Measurements from ENCODE around the gene FZD1.

DNA sequence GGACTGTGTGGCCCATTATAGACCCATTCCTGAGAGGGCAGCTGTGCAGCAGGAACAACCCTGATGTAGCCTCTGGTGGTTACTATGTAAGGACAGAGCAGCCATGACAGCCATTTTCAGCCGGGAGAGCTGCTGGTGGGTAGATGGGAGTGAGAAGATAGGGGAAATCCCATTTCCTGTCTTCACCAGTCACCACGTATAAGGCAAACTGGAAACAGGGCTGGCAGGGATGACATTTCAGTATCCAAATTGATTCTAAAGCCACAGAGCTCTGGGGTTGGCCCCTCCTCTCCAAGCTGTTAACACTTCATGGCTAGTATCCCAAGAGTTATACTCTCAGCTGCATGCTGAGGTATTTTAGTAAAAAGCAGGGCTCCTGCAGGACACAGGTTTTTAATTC is 15.2 kb upstream of the FZD1 start:
- TF ChIP-seq, protein P1, sequence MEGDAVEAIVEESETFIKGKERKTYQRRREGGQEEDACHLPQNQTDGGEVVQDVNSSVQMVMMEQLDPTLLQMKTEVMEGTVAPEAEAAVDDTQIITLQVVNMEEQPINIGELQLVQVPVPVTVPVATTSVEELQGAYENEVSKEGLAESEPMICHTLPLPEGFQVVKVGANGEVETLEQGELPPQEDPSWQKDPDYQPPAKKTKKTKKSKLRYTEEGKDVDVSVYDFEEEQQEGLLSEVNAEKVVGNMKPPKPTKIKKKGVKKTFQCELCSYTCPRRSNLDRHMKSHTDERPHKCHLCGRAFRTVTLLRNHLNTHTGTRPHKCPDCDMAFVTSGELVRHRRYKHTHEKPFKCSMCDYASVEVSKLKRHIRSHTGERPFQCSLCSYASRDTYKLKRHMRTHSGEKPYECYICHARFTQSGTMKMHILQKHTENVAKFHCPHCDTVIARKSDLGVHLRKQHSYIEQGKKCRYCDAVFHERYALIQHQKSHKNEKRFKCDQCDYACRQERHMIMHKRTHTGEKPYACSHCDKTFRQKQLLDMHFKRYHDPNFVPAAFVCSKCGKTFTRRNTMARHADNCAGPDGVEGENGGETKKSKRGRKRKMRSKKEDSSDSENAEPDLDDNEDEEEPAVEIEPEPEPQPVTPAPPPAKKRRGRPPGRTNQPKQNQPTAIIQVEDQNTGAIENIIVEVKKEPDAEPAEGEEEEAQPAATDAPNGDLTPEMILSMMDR (IDR thresholded peaks at IDR 0.05 in 4 of 5, conservative IDR thresholded peaks at IDR 0.05 in 1 of 5) = no peak
- TF ChIP-seq POLR2A (IDR thresholded peaks at IDR 0.05) = no peak

Measured in gastrocnemius medialis (tissue), 4 donors.